Thyroid gland (tissue), 4 donors: ENCODE measurements around the gene HAND1.

Experiments
- POLR2A ChIP-seq, 2 donors: fragments of 450-650 bp; IDR thresholded peaks; one replicate each; pipeline ENCODE4 v1.6.1; 2017; ENCODE audit warnings: antibody characterized with exemption in 2 of 2, mild to moderate bottlenecking in 2 of 2, moderate library complexity in 1 of 2
- TF ChIP-seq, protein P1 (sequence below), 6 experiments: fragments of 200-600 bp in 3 of 6; fragments of 450-650 bp in 3 of 6; sonication (generic) in 3 of 6; IDR thresholded peaks; one replicate each; pipeline ENCODE4 v1.5.1; 2016 to 2019; ENCODE audit warnings: antibody characterized with exemption in 6 of 6, mild to moderate bottlenecking in 2 of 6, inconsistent platforms in 1 of 6, moderate library complexity in 1 of 6

DNA sequence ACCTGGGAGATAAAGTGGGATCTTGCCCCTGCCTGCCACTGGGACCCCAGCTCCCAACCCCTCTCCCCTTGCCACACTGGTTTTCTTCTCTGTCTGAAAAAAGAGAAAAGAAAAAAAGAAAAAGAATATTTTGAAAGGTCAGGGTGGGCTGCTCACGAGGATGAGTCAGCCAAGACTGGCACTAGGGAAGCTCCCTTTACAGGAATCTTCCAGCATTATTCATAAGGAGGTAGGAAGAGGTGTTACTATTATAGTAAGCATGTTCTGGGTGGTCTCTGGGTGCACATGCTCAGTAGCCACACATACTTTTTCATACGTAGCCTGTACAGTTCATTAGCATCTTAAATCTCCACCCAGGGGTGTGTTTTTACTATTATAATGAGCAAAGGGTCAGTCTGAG is 46.8 kb upstream of the HAND1 start:
- TF ChIP-seq, protein P1, sequence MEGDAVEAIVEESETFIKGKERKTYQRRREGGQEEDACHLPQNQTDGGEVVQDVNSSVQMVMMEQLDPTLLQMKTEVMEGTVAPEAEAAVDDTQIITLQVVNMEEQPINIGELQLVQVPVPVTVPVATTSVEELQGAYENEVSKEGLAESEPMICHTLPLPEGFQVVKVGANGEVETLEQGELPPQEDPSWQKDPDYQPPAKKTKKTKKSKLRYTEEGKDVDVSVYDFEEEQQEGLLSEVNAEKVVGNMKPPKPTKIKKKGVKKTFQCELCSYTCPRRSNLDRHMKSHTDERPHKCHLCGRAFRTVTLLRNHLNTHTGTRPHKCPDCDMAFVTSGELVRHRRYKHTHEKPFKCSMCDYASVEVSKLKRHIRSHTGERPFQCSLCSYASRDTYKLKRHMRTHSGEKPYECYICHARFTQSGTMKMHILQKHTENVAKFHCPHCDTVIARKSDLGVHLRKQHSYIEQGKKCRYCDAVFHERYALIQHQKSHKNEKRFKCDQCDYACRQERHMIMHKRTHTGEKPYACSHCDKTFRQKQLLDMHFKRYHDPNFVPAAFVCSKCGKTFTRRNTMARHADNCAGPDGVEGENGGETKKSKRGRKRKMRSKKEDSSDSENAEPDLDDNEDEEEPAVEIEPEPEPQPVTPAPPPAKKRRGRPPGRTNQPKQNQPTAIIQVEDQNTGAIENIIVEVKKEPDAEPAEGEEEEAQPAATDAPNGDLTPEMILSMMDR (IDR thresholded peaks at IDR 0.05) = no peak
- TF ChIP-seq POLR2A (IDR thresholded peaks at IDR 0.05) = no peak
